Measurements from ENCODE around the gene SAFB. TPM values are rescaled to one million over a fixed set of nuclear protein-coding genes. Genes with fewer than 3 reads are reported as not detected.

Gene SAFB
- total RNA-seq, 1 experiment from 2014 or later = 143 TPM

DNA sequence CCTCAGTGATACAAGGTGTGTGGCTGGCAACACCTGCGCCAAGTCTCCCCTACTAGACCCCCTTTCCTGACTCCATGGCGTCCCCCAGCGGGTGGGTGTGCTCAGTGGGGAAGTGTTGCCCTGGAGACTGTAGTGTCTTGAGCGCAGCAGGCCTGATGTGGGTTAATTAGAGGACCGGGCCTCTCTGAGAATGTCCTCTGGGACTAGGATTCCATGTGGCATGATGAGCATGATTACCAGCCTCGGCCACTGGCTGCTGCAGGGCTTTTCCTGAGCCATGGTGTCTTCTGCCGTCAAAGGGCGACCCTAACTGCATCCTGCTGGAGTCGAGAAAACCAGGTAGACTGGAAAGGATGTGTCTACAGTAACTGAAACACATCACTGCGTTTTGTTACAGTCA lies 29.4 kb downstream of the SAFB start:
- no peaks in the 10 kb centered on the region for H3K9me2 ChIP-seq (ENCODE audit: insufficient read depth)
- ATAC-seq (no peak), DNase-seq (ENCODE audit: low read depth, low spot score) (no peak)
- TF ChIP-seq ELF1 (IDR thresholded peaks at IDR 0.05; ENCODE audit: borderline replicate concordance, low read depth) (no peak), MAX (IDR thresholded peaks at IDR 0.05) (no peak), SRF (IDR thresholded peaks at IDR 0.05; ENCODE audit: low read depth) (no peak)
- BruUV-seq (replicated peaks) = no TSS peak
- H3K4me1 ChIP-seq (ENCODE audit: control insufficient read depth in 1 of 2, insufficient read depth in 2 of 2, low read length in 2 of 2) = no peaks in the 10 kb centered on the region
- no peak overlapping the region for H3K4me3 ChIP-seq (replicated peaks in 1 of 2; ENCODE audit: low read depth in 1 of 2, low read length in 2 of 2)
- H4K20me1 ChIP-seq (ENCODE audit: insufficient read depth) = 0 out of 2 replicates have a peak, but pooled peaks cover 3% of the 10 kb centered on the region
- RAD21 ChIA-PET (ENCODE audit: low non-redundant PET in 1 of 2, low total read pairs in 2 of 2, uncharacterized antibody in 2 of 2, unreplicated experiment in 2 of 2) = no interaction called here
- no peaks in the 10 kb centered on the region for H3K9me3 ChIP-seq (ENCODE audit: control insufficient read depth in 1 of 2, insufficient read depth in 1 of 2, low read depth in 1 of 2, low read length in 2 of 2)
- H2AFZ ChIP-seq (ENCODE audit: low read depth, low read length, poor library complexity, severe bottlenecking) = no peak overlapping the region
- no peak overlapping the region for H3K4me2 ChIP-seq (ENCODE audit: low read length)
- intact Hi-C loops (cut with micrococcal nuclease) = no loop called here
- H3K27me3 ChIP-seq (ENCODE audit: insufficient read depth, low read length) = no peaks in the 10 kb centered on the region
- peaks cover 66 to 78% of the 10 kb centered on the region in 2 experiments for H3K36me3 ChIP-seq (ENCODE audit: control insufficient read depth in 1 of 2, insufficient read depth in 2 of 2, low read length in 2 of 2)
- H3K9ac ChIP-seq (ENCODE audit: low read length) = no peak overlapping the region
- CTCF ChIA-PET = no interaction called here
- H3K27ac ChIP-seq (ENCODE audit: low read depth, low read length) = no peak overlapping the region
- POLR2A ChIA-PET = no interaction called here
- H3K79me2 ChIP-seq (ENCODE audit: insufficient read depth, low read length) = peaks cover 70% of the 10 kb centered on the region

DNA sequence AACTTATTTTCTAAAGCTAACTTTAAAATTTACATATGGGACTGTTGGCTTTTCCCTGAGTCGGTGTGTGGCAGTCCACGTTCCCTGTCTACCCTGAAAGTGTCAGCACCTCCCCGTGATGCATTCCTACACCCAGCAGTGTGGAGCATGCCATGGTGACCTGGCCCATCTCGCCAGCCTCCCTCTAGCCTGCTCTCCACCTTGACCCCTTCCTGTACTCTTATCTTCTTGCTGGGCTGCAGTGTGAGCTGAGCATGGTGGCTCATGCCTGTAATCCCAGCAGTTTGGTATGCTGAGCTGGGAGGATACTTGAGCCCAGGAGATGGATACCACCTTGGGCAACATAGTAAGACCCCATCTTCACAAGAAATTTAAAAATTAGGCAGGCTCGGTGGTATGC lies 32.0 kb downstream of the SAFB start:
- ChIA-PET RAD21 (ENCODE audit: low non-redundant PET in 1 of 2, low total read pairs in 2 of 2, uncharacterized antibody in 2 of 2, unreplicated experiment in 2 of 2) (no interaction called here), CTCF (no interaction called here), POLR2A (interaction anchor here (1.2 kb wide), 1 partner anchor 32 kb away, joined by 3 read pairs; the partner anchor contains the start of gene SAFB)
- H3K9me3 ChIP-seq (ENCODE audit: control insufficient read depth in 1 of 2, insufficient read depth in 1 of 2, low read depth in 1 of 2, low read length in 2 of 2) = no peaks in the 10 kb centered on the region
- H4K20me1 ChIP-seq (ENCODE audit: insufficient read depth) = 0 out of 2 replicates have a peak, but pooled peaks cover 3% of the 10 kb centered on the region
- DNase-seq (ENCODE audit: low read depth, low spot score) = no peak
- no peak overlapping the region for H3K9ac ChIP-seq (ENCODE audit: low read length)
- H3K9me2 ChIP-seq (ENCODE audit: insufficient read depth) = no peaks in the 10 kb centered on the region
- intact Hi-C loops (cut with micrococcal nuclease) = no loop called here
- H3K4me1 ChIP-seq (ENCODE audit: control insufficient read depth in 1 of 2, insufficient read depth in 2 of 2, low read length in 2 of 2) = no peaks in the 10 kb centered on the region
- H2AFZ ChIP-seq (ENCODE audit: low read depth, low read length, poor library complexity, severe bottlenecking) = no peak overlapping the region
- peaks cover 56% of the 10 kb centered on the region for H3K79me2 ChIP-seq (ENCODE audit: insufficient read depth, low read length)
- no peaks in the 10 kb centered on the region for H3K27me3 ChIP-seq (ENCODE audit: insufficient read depth, low read length)
- no peak overlapping the region for H3K4me3 ChIP-seq (replicated peaks in 1 of 2; ENCODE audit: low read depth in 1 of 2, low read length in 2 of 2)
- no peak for ATAC-seq
- no peak for TF ChIP-seq MAX (IDR thresholded peaks at IDR 0.05)
- TF ChIP-seq ATF3 (IDR thresholded peaks at IDR 0.05) = no peak
- TF ChIP-seq SRF (IDR thresholded peaks at IDR 0.05; ENCODE audit: low read depth) = no peak
- TF ChIP-seq TCF7L2 (IDR thresholded peaks at IDR 0.05; ENCODE audit: borderline replicate concordance, extremely low read depth, insufficient read depth, insufficient read length) = no peak
- TF ChIP-seq ELF1 (IDR thresholded peaks at IDR 0.05; ENCODE audit: borderline replicate concordance, low read depth) = no peak
- no peak for TF ChIP-seq POLR2AphosphoS5 (IDR thresholded peaks at IDR 0.05; ENCODE audit: low read depth, low read length)
- no peak for TF ChIP-seq YY1 (IDR thresholded peaks at IDR 0.05; ENCODE audit: extremely low read depth, insufficient replicate concordance, low read depth, low read length)
- TF ChIP-seq, protein P1, sequence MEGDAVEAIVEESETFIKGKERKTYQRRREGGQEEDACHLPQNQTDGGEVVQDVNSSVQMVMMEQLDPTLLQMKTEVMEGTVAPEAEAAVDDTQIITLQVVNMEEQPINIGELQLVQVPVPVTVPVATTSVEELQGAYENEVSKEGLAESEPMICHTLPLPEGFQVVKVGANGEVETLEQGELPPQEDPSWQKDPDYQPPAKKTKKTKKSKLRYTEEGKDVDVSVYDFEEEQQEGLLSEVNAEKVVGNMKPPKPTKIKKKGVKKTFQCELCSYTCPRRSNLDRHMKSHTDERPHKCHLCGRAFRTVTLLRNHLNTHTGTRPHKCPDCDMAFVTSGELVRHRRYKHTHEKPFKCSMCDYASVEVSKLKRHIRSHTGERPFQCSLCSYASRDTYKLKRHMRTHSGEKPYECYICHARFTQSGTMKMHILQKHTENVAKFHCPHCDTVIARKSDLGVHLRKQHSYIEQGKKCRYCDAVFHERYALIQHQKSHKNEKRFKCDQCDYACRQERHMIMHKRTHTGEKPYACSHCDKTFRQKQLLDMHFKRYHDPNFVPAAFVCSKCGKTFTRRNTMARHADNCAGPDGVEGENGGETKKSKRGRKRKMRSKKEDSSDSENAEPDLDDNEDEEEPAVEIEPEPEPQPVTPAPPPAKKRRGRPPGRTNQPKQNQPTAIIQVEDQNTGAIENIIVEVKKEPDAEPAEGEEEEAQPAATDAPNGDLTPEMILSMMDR (IDR thresholded peaks at IDR 0.05 in 2 of 3, conservative IDR thresholded peaks at IDR 0.05 in 1 of 3; ENCODE audit: borderline replicate concordance in 1 of 3, insufficient read depth in 1 of 3, low read depth in 2 of 3, low read length in 2 of 3) = no peak
- TF ChIP-seq ZNF274 (IDR thresholded peaks at IDR 0.05; ENCODE audit: low read depth, low read length) = no peak
- BruUV-seq (replicated peaks) = no TSS peak
- H3K36me3 ChIP-seq (ENCODE audit: control insufficient read depth in 1 of 2, insufficient read depth in 2 of 2, low read length in 2 of 2) = peaks cover 59 to 77% of the 10 kb centered on the region in 2 experiments
- no peak overlapping the region for H3K27ac ChIP-seq (ENCODE audit: low read depth, low read length)
- no peak overlapping the region for H3K4me2 ChIP-seq (ENCODE audit: low read length)
